IPS DF 19.7 (cell line): ENCODE results near the gene CENPA.

Experiments
- DNase-seq: peaks from one replicate; pipeline ENCODE4 v3.0.0-alpha.2; 2013; ENCODE audit warnings: low read depth, low spot score

CENPA gene

DNA sequence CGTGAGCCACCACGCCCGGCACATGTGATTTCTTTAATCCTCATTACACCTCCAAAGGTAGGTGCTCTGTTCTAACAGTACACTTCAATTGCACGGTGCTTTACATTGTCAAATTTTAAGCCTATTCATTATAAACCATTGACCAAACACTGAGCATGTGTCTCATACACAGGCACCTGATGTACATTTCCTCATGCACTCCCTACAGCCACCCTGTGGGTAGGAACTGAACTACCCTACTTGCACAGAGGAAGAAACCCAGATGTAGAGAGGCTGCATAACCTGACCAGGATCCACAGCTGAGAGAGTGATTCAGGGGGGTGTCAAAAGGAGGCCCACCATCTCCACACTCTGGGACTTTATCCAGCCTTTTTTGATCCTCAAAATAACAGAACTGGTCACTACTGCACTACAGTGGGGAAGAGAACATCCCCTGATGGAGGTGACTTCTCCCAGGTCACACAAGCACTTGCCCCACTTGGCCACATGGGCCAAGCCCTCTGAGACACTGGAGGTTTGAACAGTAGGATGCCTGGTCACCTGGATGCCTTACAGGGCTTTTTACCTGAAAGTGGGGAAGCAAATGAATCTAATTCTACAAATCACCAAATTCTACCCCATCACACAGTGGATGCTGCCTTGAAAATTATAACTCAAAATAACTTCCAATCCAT, 55.2 kb downstream of the CENPA start:
- DNase-seq, result no peak

GRCh38 chr2:26843041-26843440, 57.2 kb downstream of the CENPA start:
- no peak for DNase-seq
